WI38 (cell line): ENCODE results near the gene FAM111A.

ENCODE experiments used
- H3K4me3 ChIP-seq: 2 replicates; pipeline ENCODE4 v1.5.1; 2011; ENCODE audit warnings: low read depth, mild to moderate bottlenecking, control low read depth, low read length
- TF ChIP-seq, protein P1 (sequence below): IDR thresholded peaks from 2 replicates; pipeline ENCODE4 v1.5.1; 2012; ENCODE audit warnings: low read depth, mild to moderate bottlenecking, control low read depth, low read length

Gene FAM111A

DNA sequence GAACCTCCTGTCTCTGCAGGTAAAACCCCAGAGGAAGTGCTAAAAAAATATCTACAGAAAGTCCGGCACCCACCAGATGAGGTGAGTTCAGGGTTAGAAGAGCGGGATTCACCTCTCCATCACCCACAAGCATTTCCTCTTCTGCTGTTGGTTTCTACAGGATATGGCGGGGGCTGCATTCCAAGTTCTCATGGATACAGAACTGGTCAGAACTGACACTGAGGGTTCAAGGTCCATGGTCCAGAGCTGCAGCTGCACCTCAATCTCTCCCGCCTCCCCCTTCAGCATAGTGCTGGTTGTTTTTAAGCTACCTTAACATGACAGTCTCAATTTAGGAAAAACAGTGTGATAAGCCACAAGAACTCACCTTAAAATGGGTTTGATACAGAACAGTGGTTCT lies 48.4 kb downstream of the FAM111A start:
- TF ChIP-seq, protein P1, sequence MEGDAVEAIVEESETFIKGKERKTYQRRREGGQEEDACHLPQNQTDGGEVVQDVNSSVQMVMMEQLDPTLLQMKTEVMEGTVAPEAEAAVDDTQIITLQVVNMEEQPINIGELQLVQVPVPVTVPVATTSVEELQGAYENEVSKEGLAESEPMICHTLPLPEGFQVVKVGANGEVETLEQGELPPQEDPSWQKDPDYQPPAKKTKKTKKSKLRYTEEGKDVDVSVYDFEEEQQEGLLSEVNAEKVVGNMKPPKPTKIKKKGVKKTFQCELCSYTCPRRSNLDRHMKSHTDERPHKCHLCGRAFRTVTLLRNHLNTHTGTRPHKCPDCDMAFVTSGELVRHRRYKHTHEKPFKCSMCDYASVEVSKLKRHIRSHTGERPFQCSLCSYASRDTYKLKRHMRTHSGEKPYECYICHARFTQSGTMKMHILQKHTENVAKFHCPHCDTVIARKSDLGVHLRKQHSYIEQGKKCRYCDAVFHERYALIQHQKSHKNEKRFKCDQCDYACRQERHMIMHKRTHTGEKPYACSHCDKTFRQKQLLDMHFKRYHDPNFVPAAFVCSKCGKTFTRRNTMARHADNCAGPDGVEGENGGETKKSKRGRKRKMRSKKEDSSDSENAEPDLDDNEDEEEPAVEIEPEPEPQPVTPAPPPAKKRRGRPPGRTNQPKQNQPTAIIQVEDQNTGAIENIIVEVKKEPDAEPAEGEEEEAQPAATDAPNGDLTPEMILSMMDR, result no peak
- H3K4me3 ChIP-seq, result no peak overlapping the region

DNA sequence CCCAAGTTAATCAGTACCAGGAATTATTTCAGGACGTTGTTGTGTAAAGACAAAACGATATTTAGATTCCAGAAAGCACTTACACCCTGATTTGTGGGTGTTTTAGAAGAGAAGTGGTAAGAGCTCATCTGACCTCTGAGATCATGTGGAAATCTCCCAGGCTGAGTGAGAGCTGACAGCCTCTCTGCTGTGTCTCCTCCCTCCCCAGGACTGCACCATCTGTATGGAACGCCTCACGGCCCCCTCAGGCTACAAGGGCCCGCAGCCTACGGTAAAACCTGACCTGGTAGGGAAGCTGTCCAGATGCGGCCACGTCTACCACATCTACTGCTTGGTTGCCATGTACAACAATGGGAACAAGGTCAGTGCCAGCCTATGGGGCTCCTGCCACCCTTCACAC lies 49.2 kb downstream of the FAM111A start:
- H3K4me3 ChIP-seq, result no peak overlapping the region
- TF ChIP-seq, protein P1, result no peak

DNA sequence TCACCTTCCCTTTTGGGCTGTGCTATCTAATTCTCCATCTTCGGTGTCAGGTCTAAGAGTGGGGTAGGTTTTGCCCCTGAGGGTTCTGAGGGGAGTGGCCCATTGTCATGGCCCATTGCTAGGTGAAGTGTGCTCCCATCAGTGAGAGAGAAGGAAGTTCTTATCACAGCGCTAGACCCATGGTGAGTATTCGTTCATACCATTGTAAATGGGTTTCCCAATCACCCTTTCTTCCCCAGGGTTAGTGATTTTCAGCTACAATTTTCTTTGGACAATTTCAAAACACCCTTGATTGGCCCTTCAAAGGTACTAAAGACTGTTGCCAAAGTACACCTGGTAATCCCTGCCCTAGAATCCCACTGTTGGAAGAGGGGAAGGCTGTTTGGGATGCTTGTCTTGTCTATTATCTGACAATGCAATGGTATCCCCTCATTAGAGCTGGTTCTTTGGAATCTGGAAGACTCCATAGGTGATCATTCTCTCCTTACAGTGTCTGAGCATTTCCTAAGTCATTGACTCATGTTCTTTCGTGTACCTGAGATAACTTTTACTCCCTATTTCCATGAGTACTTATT lies 49.9 kb downstream of the FAM111A start:
- H3K4me3 ChIP-seq, result no peak overlapping the region
- TF ChIP-seq, protein P1, result no peak

DNA sequence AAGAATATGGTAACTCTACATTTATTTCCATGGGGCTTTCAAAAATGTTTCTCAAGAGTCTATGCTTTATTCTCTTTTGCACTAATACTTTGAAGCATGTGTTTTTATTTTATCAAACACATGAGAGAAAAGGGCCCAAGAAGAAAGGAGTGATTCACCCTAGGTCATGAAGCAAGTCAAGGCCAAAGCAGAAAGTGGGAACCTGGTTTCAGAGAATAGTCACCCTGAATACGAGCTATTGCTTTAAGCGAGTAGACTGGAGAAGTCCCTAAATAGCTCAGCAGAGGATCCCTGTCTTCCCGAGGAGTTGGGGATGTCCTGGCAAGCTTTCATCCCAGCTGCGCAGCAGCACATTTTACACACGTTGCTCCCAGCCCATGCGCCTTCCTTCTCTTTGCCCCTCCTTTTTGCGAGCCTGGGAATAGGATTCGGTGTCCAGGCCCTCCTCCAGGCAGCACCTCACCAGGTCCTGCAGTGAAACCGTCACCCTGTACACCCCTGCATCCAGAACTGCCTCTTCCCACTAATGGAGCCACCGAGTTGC lies 51.0 kb downstream of the FAM111A start:
- TF ChIP-seq, protein P1, result no peak
- no peak overlapping the region for H3K4me3 ChIP-seq

DNA sequence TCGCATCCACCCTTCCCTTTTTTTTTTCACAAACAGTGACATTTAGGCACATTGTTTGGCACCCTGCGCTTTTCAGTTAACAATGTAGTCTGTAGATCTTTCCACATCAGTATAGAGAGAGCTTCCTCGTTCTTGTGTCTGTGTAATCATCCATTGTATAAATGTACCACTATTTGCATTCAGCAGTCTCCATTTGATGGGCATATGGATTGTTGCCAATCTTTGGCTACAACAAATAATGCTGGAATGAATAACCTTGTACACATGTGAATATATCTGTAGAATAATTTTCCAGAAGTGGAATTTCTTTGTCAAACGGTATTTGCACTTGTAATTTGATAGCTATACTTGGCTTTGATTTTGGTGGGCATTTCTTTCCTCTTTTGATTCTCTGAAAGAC lies 52.9 kb downstream of the FAM111A start:
- TF ChIP-seq, protein P1, result no peak
- H3K4me3 ChIP-seq, result no peak overlapping the region

DNA sequence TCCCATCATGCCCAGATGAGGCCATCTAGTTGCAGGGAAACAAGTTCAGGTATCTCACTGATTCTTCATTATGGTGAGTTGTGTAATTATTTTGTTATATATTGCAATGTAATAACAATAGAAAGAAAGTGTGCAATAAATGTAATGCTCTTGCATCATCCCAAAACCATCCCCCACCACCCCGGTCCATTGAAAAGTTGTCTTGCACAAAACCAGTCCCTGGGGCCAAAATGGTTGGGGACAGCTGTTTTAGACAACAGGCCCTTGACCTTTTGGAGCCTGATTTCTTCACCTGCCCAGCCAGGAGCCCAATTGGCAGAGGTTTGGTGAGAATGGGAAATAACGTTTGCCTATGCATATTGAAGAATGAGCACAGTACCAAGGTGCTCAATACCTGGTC lies 54.1 kb downstream of the FAM111A start:
- TF ChIP-seq, protein P1, result no peak
- no peak overlapping the region for H3K4me3 ChIP-seq

DNA sequence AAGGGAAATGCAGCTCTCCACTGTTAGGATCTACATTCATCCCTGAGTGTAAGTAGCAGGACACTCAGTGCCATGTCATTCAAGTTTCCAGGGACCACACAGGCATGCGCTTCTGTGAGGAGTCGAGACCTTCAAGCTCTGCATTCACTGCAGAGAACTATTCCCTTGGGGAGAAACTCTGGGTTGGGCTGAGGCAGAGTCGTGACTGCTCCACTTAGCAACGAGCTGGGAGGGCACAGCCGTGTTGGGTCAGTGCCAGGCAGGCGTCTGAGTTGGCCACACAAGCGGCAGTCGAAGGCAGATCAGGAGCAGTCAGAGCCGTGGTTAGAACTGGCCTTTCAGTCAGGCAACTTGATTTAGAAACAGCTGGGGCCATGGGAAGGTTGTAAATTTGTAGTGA lies 55.3 kb downstream of the FAM111A start:
- H3K4me3 ChIP-seq, result no peak overlapping the region
- TF ChIP-seq, protein P1, result no peak
